WTC11 (cell line): Measurements from ENCODE around the gene CCR6.

Experiments used
- CTCF ChIP-seq: fragments of 200-600 bp; IDR thresholded peaks from 2 replicates; pipeline ENCODE4 v1.8.0; 2022; ENCODE audit warnings: antibody characterized with exemption
- E2F4 ChIP-seq: sonication (generic); formaldehyde crosslinking; IDR thresholded peaks from 2 replicates; pipeline ENCODE4 v1.8.1; 2022; ENCODE audit warnings: low read depth, mild to moderate bottlenecking, moderate library complexity, missing genetic modification reagents, borderline replicate concordance
- RORB ChIP-seq: fragments of 250-450 bp; sonication (Bioruptor Pico); IDR thresholded peaks from 2 replicates; pipeline ENCODE4 v1.9.0; 2021; ENCODE audit warnings: mild to moderate bottlenecking
- TCF7 ChIP-seq: sonication (generic); formaldehyde crosslinking; IDR thresholded peaks from 2 replicates; pipeline ENCODE4 v1.8.0; 2022; ENCODE audit warnings: mild to moderate bottlenecking, low read depth, missing genetic modification reagents, moderate library complexity
- USF2 ChIP-seq: sonication (generic); formaldehyde crosslinking; IDR thresholded peaks from 2 replicates; pipeline ENCODE4 v1.8.1; 2023; ENCODE audit warnings: mild to moderate bottlenecking, missing genetic modification reagents, moderate library complexity

- TF ChIP-seq RORB, result no peak
- no peak for TF ChIP-seq CTCF
- TF ChIP-seq USF2 (CRISPR knock-in tag), result no peak
- no peak for TF ChIP-seq E2F4 (CRISPR knock-in tag)
- TF ChIP-seq TCF7 (CRISPR knock-in tag), result no peak
These were observed 33.4 kb upstream of the CCR6 start for GRCh38 chr6:167089243-167090142.
